OCI-LY1 (cell line): ENCODE results near the gene MYOF.

Source experiments
- EZH2 ChIP-seq: fragments of 200-600 bp; sonication (generic), shearing (Covaris generic); IDR thresholded peaks from 2 replicates; pipeline ENCODE4 v1.8.0; 2017; ENCODE audit warnings: borderline replicate concordance, mixed run types, mild to moderate bottlenecking, antibody characterized with exemption, low read length, moderate library complexity, mixed read lengths
- TF ChIP-seq, protein P1 (sequence below): fragments of 200-600 bp; sonication (generic), shearing (Covaris generic); IDR thresholded peaks from 2 replicates; pipeline ENCODE4 v1.5.1; 2017; ENCODE audit warnings: mild to moderate bottlenecking, antibody characterized with exemption, low read length, moderate library complexity, mixed read lengths

DNA sequence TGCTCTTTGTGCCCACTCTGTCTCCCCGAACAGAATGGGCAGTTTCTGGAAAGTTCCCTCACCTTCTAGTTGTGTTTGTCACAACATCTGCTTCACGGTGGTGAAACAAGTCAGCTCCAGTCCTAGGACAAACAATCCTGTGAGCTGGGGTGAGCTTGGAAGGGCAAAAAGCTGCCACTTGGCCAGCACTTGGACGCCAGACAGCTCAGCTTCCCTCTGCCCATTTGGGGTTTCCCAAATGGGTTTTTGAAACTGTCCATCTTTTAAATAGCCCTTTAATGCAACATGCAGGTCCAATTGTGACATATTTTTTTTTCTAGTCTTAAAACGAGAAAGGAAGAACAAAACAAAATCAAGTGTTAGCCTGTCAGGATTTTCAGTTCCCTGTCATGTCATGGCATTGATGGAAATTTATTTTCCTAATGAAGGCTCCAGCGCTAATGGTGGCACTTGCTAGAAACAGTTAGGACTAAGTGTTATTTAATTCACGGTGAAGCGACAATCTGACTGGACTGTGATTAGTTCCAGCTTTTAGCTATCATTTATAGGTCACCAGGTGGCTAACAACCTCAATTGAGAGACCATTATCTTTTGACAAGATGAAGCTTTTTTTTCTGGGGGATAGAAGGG is 181.7 kb downstream of the MYOF start:
- TF ChIP-seq, protein P1, sequence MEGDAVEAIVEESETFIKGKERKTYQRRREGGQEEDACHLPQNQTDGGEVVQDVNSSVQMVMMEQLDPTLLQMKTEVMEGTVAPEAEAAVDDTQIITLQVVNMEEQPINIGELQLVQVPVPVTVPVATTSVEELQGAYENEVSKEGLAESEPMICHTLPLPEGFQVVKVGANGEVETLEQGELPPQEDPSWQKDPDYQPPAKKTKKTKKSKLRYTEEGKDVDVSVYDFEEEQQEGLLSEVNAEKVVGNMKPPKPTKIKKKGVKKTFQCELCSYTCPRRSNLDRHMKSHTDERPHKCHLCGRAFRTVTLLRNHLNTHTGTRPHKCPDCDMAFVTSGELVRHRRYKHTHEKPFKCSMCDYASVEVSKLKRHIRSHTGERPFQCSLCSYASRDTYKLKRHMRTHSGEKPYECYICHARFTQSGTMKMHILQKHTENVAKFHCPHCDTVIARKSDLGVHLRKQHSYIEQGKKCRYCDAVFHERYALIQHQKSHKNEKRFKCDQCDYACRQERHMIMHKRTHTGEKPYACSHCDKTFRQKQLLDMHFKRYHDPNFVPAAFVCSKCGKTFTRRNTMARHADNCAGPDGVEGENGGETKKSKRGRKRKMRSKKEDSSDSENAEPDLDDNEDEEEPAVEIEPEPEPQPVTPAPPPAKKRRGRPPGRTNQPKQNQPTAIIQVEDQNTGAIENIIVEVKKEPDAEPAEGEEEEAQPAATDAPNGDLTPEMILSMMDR: no peak
- no peak for TF ChIP-seq EZH2
